Skin of body (tissue), 2 donors: Measurements from ENCODE around the gene TUBGCP2. TPM values are rescaled to one million over a fixed set of nuclear protein-coding genes. Genes with fewer than 3 reads are reported as not detected.

Experiments used
- DNase-seq: peaks from one replicate; lab custom pipeline; 2025; lab: John Stamatoyannopoulos, UW
- total RNA-seq: library from RNA; depleted of rRNA; stranded (reverse); fragments of >200 nt; gene quantifications from one replicate; pipeline ENCODE4 v1.2.3, GENCODE V29; 2014

The TUBGCP2 gene, protein sequence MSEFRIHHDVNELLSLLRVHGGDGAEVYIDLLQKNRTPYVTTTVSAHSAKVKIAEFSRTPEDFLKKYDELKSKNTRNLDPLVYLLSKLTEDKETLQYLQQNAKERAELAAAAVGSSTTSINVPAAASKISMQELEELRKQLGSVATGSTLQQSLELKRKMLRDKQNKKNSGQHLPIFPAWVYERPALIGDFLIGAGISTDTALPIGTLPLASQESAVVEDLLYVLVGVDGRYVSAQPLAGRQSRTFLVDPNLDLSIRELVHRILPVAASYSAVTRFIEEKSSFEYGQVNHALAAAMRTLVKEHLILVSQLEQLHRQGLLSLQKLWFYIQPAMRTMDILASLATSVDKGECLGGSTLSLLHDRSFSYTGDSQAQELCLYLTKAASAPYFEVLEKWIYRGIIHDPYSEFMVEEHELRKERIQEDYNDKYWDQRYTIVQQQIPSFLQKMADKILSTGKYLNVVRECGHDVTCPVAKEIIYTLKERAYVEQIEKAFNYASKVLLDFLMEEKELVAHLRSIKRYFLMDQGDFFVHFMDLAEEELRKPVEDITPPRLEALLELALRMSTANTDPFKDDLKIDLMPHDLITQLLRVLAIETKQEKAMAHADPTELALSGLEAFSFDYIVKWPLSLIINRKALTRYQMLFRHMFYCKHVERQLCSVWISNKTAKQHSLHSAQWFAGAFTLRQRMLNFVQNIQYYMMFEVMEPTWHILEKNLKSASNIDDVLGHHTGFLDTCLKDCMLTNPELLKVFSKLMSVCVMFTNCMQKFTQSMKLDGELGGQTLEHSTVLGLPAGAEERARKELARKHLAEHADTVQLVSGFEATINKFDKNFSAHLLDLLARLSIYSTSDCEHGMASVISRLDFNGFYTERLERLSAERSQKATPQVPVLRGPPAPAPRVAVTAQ
- total RNA-seq, result 29.1 TPM

DNA sequence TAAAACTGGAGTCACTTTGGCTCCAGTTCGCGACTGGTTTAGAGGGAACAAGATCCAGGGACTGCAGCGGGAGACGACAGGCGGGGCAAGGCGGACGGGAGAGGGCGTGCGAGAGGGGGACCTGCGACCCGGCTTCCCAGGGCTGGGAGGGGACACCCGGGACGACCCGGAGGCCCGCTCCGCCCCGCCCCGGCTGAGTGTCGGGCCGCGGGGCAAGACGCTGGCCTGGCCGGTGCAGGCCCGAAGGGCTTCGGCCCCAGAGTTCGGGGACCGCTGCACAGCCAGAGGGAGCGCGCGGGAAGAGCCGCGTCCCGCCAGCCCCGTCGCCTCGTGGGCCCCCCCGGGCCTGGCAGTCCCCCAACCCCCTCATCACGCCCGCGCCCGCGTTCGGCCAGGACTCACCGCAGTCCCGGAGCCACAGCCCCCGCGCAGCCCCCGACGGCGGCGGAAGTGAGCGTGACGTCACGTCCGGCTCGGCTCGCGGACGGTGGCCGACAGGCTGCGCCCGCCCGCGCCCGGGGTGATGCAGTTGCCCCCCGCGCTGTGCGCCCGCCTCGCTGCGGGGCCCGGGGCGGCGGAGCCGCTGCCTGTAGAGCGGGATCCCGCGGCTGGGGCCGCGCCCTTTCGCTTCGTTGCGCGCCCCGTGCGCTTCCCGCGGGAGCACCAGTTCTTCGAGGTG, at the start of gene TUBGCP2, which contains the start of gene ZNF511:
Gene TUBGCP2, minus strand, starts transcription at position 452 of the 679 bp plus-strand sequence. CDS start 5,931 bp downstream, outside the sequence.
Gene ZNF511, plus strand, starts transcription at position 494 of the 679 bp plus-strand sequence. Its CDS starts 30 bp downstream, at position 524.
- DNase-seq, result peak; percentile 92

DNA sequence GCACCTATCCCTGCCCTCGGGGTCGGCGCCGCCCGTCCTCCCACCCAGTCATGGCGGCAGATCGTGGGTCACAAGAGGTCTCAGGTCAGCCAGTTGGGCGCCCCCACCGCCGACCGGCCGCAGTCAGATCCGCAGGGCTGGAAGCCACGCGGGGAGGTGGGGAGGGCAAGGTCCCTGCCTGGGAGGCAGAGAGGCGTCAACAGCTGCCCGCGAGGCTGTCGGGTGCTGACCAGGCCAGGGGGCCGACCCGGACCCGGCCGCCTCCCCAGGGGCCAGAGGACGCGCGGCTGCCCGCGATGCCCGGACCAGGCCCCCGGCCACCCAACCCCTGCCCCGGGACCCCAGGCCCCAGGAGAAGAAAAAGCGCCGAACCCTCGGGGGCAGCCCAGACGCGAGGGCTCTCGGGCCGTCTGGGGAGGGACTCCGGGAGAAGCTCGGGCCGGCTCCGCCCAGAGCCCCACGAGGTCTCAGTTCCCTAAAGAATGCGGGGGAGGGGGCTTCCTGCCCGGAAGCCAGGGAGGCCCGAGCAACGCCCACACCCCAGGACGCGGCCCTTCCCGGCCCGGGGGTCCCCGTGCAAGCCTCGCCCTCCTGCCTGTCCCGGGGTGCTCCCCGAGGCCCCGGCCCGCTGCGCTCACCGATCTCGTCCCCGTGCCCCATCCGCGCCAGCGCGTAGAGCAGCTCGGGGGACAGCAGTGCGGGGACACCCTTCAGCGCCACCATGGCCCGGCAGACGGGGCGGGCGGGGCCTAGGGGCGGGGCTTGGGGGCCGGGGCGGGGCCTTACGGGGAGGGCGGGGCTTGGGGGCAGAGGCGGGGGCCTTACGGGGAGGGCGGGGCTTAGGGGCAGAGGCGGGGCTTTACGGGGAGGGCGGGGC, 48.9 kb upstream of the TUBGCP2 start, which contains the start of gene FUOM:
Gene FUOM, minus strand, starts transcription at position 735 of the 877 bp plus-strand sequence. Its CDS starts 12 bp downstream, at position 723.
- peak; percentile 42 for DNase-seq

DNA sequence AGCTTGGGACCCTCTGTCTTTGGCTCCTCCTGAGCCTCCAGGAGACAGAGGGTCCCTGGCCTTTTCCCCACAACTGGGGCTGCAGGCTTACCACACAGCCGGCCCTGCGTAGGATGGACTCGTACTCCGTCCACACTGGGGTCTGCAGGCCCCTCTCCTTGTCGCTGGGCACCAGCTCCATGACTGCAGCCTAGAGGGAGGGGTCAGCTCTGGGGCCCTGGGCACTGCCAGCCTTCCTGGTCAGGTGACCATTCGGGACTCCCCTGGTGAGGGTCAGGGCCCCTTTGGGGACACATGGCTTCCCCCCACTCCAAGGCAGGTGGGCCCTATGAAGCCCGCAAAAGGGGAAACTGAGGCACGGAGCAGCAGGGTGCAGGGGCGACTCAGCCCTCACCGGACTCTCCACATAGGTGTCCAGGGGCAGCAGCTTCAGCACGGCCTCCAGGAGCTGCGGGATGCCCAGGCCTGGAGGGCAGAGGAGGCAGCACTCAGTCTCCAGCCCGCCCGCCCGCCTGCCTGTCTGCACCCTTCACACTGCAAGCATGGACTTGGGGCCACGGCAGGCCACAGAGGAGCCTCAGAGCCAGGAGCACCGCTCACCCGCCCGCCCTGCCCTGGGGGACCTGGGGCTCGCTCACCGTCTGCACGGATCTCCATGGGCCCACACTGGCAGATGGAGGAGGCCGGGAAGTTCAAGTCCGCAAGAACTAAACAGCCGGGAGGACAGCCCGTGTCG, 48.0 kb upstream of the TUBGCP2 start:
- no peak for DNase-seq

DNA sequence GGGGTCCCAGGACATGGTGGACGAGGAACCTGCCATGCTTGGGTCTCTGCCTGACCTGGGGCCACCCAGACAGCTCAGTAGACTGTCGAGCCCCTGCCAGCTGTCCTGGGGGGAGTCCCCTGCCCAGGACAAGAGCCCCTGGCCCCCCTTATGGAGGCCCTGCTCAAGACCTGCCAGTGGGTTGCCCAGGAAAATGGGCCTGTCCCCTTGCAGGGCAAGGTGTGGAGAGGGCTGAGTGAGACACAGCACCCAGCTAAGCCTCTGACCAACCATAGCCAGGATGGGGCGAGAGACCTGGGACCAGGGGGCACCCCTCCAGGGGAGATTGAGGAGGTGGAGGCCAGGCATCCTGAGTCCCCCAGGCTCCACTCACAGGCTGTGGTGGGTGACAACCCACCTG, 47.3 kb upstream of the TUBGCP2 start:
- no peak for DNase-seq

DNA sequence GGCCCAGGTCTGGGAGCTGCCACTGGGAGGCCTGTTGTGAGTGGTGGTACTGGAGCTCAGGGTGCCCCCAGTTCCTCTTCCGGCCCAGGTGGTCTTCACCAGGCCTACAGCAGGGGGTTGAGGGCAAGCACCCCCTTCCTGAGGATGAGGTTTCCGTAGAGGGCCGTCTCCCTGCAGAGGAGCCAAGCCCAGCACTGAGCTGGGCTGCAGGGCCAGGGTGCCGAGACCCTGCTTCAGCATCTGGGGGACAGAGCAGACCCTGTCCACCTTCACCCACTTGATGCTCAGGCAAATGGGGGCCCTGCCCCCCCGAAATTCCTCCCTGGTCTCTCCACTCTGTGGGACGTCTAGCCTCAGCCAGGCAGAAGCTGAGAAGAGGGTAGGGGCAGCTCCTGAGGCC, 46.6 kb upstream of the TUBGCP2 start:
- no peak for DNase-seq

DNA sequence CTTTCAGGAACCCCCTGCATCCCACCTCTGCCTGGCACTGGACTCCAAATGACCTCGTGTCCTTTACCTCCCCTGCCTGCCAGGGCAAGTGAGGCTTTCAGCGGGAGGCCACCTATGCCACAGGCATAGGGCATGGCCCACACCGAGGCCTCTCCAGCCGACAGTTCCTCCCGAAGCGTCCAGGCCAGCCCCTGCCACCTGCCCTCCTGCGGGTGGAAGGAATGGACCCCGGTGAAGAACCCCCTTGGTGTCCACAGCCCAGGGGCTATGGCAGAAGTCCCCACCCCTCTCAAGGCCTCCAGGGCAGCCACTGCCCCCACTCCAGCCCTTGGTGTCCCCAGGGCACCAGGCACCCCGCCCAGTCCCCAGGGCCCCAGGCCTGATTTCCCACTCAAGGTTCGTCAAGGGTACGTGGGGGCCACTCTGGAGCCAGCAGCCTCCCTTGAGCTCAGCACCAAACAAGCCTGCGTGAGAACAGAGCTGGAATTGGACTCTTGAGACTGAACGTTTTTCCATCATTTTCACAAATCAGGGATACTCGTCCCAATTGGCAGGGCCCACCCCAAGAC, 46.1 kb upstream of the TUBGCP2 start:
- no peak for DNase-seq

DNA sequence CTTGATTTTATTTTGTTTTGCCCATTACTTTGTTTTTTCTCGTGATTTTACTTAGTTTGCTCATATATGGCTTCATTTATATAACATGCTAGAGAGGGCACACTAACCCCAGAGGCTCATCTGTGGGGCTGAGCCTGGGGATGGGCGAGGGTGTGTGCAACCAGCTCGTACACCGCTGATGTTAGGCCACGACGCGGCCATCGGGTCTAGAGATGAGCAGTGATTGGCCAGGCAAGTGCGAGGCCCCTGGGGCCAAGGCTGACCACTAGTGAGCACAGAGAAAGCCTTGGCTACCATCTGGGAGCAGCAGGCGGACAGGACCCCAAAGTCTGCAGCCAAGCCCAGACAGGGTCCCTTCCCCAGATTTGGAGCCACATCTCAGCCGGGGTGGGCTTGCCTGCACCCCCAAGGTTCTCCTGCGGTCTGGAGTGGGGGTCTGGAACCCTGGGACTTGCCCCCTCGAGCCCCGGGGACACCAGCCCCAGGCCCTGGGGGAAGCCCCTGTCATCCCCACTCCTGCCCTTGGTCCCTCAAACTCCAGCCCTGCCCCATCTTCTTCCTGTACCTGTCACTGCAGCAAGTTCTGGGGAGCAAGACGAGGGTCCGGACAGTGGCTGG, 45.4 kb upstream of the TUBGCP2 start:
- DNase-seq, result no peak

DNA sequence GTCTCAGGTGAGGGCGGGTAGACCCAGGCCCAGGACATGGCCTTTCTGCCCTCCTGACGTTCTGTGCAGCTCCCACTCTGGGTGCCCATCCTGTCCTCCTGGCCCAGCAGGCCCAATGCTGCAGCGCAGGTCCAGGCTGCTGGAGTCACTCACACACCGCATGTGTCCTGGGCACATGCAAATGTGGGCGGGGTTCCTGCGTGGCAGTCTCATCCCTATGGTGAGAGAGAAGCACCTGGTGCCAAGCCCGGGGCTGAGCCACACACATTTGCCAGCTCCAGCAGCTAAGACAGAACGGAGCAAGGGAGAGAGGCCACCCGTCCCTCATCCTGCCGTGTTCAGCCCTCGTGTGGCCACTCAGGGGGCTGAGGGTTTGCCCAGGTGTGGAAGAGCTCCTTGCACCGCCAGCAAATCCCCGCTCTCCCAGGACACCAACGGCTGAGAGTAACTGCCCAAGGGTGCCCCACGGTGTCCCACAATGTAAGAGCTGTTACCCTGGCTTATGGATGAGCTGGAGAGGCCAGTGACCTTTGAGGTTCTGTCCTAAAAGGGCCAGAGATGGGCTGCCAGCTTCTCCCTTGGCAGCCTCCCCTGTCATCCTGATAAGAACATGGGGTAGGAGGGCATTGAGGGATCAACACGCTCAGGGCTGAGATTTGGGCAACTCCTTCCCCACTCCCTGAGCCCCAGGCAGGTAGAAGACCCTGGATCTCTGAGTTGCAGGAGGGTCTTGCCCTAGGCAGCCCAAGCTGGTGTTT, 44.7 kb upstream of the TUBGCP2 start:
- DNase-seq, result no peak

DNA sequence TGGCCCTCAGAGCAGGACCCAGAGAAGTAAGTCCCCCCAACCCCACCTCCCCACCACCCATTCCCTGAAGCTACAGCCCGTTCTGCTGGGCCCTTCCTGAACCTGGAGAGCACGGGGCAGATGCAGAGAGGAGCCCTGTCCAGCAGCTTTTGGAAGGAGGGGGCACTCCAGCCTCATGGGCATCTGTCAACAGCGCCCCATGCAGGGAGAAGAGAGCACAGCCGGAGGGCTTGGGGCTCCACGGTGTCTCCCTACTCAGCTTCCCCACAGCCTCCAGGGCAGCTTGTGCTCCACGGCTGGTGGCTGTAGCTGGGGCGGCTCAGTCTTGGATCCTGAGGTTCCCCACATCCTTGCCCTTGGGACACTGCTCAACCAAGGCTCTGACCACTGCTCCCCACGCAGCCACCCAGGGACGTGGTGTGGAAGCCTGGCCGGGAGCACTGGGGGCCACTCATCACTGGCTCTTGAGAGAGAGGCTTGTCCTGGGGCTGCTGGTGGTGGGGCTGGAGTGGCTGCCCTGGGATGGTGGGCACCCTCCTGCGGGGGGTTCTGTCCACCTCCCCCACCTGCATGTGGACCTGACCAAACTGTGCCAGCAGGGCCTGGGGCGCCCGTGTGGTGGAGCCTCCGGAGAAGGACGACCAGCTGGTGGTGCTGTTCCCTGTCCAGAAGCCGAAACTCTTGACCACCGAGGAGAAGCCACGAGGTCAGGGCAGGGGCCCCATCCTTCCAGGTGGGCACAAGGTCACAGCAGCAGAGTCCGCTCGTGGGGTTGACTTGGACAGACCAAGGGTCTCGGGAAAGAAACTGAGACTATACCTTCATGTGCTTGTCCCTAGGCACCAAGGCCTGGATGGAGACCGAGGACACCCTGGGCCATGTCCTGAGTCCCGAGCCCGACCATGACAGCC, 43.0 kb upstream of the TUBGCP2 start:
- no peak for DNase-seq

DNA sequence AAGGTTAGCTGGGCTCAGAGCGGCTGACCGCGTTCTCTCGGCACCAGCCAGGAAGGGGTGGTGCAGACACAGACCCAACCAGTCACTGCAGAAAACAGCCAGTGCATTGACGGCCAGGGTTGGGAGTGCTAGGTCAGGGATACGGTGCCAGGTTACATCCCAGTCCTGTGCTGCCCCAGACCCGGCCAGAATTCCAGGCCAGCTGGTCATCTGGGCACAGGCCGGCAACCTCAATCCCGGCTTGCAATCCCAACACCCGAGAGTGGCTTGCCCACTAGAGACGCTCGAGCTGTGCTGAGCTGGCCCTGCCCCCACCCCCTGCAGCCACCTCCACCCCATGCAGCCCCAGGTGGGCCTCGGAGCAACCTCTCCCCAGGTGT, 42.3 kb upstream of the TUBGCP2 start:
- no peak for DNase-seq

DNA sequence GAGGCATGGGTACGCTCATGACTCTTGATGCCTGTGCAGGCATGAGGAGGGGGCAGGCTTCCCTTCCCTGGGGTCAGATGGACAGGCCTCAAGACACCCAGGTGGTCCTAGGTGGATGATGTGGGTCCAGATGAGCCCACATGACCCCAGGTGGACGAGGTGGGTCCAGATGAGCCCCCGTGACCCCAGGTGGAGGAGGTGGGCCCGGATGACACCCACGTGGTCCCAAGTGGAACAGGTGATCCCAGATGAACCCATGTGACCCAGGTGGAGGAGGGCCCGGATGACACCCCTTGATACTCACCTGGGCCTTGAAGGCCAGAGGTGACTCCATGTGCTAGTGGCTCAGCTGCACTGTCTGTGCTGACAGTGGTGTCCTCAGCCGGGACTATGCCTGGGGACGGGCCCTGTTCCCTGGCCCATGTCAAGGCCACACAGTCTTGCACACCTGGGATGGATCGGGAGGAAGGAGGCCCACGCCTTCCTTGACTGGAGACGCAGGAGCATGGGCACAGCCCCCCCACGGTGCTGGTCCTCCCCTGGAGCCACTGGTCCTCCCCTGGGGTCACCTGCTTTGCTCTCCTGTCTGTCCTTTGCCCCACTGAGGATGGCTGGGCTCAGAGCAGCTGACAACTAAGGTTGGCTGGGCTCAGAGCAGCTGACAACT, 41.7 kb upstream of the TUBGCP2 start:
- no peak for DNase-seq

DNA sequence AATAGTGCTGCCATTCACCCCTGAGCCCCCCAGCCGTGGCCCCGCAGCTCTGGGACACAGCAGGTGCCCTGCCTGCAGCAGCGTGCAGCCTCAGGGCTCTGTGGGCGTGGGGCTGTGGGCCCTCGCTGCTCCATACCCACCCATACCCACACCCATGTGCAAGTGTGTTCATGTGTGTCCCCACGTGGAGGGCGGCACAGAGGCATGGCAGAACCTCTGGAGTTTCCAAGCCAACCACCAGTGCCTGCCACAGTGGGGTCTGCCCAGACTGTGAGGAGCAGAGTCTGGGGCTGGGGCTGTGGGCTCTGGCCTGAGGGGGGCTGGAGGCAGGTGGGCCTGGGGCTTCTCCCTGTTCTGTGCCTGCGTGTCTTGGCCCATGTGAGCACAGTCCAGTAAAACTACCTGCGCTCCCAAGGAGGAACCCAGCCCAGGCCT, 40.9 kb upstream of the TUBGCP2 start:
- DNase-seq, result no peak

DNA sequence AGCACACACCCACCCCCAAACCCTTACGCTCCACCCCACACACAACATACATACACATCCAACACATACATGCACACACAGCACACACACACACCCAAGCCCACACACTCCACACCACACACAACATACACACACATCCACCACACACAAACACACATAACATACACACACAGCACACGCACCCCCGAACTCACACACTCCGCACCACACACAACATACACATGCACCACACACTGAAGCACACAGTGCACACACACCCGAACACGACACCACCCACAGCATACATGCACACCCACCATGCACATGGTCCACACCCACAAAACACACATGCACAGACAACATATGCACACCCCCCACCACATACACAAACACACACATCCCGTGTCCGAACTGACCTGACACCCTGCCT, 40.5 kb upstream of the TUBGCP2 start:
- no peak for DNase-seq

DNA sequence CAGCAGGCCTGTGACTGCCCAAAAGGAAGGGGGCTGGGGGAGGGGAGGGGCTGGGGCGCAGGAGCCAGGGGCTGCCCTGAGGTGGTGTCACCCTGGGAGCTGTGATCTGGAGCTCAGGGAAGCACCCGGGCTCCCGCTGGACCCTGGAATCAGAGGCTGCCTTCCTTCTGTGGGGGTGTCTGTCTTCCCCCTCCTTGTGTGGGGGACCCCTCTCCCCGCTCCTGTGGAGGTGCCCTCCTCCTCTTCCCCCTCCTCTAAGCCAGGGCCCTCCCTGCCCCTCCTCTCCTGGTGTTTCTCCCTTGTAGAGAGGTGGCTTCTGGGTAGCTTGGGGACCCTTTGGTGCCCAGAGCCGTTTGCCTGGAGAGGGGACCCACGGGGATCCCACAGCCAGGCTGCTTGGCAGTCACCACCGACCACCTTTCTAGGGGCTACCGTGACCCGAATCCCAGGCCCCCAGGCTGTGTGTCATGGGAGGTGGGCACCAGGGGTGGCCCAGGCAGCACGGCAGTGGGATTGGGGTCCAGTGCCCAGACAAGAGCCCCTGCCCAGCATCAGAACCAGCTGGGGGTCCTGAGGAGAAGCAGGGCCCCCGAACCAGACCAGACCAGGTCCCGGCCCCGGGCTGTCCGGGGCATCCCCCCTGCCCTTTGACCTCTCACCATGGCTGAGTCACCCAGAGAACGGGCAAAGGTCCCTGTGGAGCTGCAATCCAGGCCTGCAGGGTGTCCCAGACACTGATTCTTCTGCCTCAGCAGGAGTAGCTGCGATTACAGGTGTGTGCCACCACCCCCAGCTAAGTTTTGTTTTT, 39.2 kb upstream of the TUBGCP2 start:
- DNase-seq, result no peak

DNA sequence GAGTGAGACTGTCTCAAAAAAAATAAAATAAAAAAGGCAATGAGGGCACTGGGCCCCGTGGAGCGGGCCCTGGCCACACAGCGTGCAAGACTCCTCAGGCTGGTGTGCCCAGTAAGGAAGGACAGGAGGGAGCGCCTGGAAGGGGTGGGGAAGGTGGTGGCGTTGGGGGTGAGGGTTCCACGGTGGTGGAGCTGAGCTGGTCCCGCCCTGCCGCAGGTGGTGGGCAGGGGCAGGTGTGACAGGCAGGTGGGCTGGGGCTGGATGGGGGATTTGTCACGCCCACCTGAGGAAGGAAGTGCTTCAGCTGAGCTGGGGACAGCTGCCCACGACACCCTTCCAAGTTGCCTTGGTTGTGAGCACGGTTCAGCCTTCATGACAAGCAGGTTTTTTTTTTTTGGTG, 37.7 kb upstream of the TUBGCP2 start:
- no peak for DNase-seq

DNA sequence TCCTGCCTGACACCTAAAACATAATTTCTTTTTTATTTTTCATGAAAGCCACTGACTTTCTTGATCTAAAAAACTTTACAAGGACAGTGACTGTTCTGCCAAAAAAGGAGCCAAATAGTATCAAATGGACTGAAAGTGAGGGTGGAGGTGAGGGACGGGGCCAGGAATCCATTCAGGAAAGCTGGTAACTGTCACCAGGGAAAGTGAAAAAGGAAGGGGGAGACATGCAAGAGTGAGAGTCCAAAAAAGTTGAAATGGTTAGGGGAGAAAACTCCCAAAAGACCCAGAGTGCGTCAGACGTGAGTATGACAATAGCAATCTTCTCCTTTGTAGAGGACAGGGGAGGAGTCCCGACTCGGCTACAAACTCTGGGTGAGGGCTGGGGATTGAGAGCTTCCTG, 35.6 kb upstream of the TUBGCP2 start:
- no peak for DNase-seq
